ENCODE measurements around the gene CRYAB.

The CRYAB gene

DNA sequence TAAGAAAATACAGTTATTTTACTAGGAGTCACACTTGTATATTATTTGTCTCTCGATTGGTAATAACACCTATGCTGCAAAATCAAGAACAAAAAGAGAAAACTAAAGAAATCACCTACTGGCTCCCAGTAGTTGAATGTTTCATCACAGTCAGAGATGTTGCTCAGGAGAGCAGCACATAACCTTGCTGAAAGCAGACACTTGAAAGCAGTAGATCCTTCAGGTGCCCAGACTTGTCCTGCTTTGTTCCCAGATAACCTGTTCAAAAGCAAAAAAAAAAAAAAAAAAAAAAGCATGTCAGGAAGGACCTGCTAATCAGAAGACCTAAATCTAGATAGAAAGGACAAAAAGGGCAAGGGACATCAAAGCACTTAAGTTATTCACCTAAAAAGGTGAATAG is 41.5 kb downstream of the CRYAB start:
- TF ChIP-seq CTCF (IDR thresholded peaks at IDR 0.05; ENCODE audit: control extremely low read depth, extremely low read depth, low read depth, missing control alignments) = no peak
- POLR2A ChIA-PET = interaction anchor here (1.2 kb wide), 1 partner anchor 57 kb away, joined by 3 read pairs; no protein-coding TSS in a partner anchor
- DNase-seq (ENCODE audit: extremely low spot score) = no peak
- CTCF ChIA-PET = interaction anchor here (0.7 to 2.8 kb wide), 10 partner anchors 13 to 410 kb away, joined by 3 to 19 read pairs (median 6); no protein-coding TSS in a partner anchor

DNA sequence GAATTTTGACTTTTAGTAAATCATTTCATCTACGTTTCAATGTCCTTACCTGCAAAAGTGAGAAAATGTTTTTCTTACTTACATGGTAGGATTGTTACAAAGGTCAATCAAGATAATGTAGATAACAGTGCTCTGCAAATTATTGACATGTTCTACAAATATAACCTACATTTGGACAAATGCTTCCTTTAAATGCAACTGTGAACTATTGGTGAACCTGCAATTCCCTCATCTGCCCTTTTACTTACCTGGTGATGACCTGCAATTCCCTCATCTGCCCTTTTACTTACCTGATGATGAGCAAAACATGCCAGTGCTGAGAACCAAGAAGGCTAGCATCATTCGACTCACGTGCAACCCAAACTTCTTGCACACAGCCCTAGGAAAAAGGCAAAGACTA is 51.3 kb downstream of the CRYAB start:
- ChIA-PET POLR2A (no interaction called here), CTCF (no interaction called here)
- DNase-seq (ENCODE audit: extremely low spot score) = no peak
- no peak for TF ChIP-seq CTCF (IDR thresholded peaks at IDR 0.05; ENCODE audit: control extremely low read depth, extremely low read depth, low read depth, missing control alignments)

All from GM10248 (cell line).